GM19397 (cell line): ENCODE results near the gene C3orf52.
"Not testable (repeated sequence)": the region's sequence is repeated elsewhere in the genome, so short reads cannot be mapped to it uniquely, and the experiment has no call there.

Experiments used
- ATAC-seq: cut with Tn5 transposase; IDR thresholded peaks from one replicate; pipeline ENCODE4 v1.9.1; 2021; ENCODE audit warnings: mild to moderate bottlenecking, moderate library complexity; ENCODE audit not compliant: unreplicated experiment

Gene C3orf52

GRCh38 chr3:112086076-112086854 lies at the start of gene C3orf52:
Gene C3orf52, plus strand, starts transcription at chr3:112086389. Its CDS starts 19 bp downstream, at chr3:112086408.
- peak; percentile 90 for ATAC-seq

GRCh38 chr3:112037194-112037593 lies 49.0 kb upstream of the C3orf52 start:
- not testable (repeated sequence) for ATAC-seq

GRCh38 chr3:112038863-112039262 lies 47.3 kb upstream of the C3orf52 start:
- ATAC-seq = no peak

- ATAC-seq = no peak
Measured at GRCh38 chr3:112041321-112041720, 44.9 kb upstream of the C3orf52 start.

GRCh38 chr3:112042842-112043280 lies 43.3 kb upstream of the C3orf52 start:
- ATAC-seq = no peak

GRCh38 chr3:112043621-112044201 lies 42.5 kb upstream of the C3orf52 start:
- ATAC-seq = peak; percentile 85

- ATAC-seq = no peak
Measured at GRCh38 chr3:112046599-112046998, 39.6 kb upstream of the C3orf52 start.

- no peak for ATAC-seq
Measured at GRCh38 chr3:112047264-112047663, 38.9 kb upstream of the C3orf52 start.

GRCh38 chr3:112048911-112049310 lies 37.3 kb upstream of the C3orf52 start:
- no peak for ATAC-seq

GRCh38 chr3:112053229-112053628 lies 33.0 kb upstream of the C3orf52 start:
- no peak for ATAC-seq

- ATAC-seq = no peak
Measured at GRCh38 chr3:112056451-112056929, 29.7 kb upstream of the C3orf52 start.

- ATAC-seq = no peak
Measured at GRCh38 chr3:112059497-112059896, 26.7 kb upstream of the C3orf52 start.

- no peak for ATAC-seq
Measured at GRCh38 chr3:112061152-112061551, 25.0 kb upstream of the C3orf52 start.

- not testable (repeated sequence) for ATAC-seq
Measured at GRCh38 chr3:112072387-112073060, 13.7 kb upstream of the C3orf52 start.

- ATAC-seq = no peak
Measured at GRCh38 chr3:112074006-112074405, 12.2 kb upstream of the C3orf52 start.

- peak; percentile 64 for ATAC-seq
Measured at GRCh38 chr3:112074616-112075497, 11.3 kb upstream of the C3orf52 start.

- no peak for ATAC-seq
Measured at GRCh38 chr3:112078125-112079083, 7.8 kb upstream of the C3orf52 start.

GRCh38 chr3:112083239-112083638 lies 3.0 kb upstream of the C3orf52 start:
- no peak for ATAC-seq

GRCh38 chr3:112084980-112085705 lies 1.0 kb upstream of the C3orf52 start:
- ATAC-seq = no peak
